Gastrocnemius medialis (tissue), 4 donors: Measurements from ENCODE around the gene ZSWIM1.

Experiments
- CTCF ChIP-seq, 5 experiments: fragments of 450-650 bp in 3 of 5; fragments of 200-600 bp in 2 of 5; sonication (generic) in 2 of 5; IDR thresholded peaks in 4 of 5; conservative IDR thresholded peaks in 1 of 5; 1 replicate in 4 of 5; 2 replicates in 1 of 5; pipeline ENCODE4 v1.5.1; 2016 to 2019; ENCODE audit warnings: antibody characterized with exemption in 5 of 5, mild to moderate bottlenecking in 3 of 5, moderate library complexity in 3 of 5
- POLR2A ChIP-seq, 2 donors: fragments of 450-650 bp; IDR thresholded peaks; one replicate each; pipeline ENCODE4 v1.6.1; 2017; ENCODE audit warnings: antibody characterized with exemption in 2 of 2, mild to moderate bottlenecking in 2 of 2, moderate library complexity in 2 of 2

DNA sequence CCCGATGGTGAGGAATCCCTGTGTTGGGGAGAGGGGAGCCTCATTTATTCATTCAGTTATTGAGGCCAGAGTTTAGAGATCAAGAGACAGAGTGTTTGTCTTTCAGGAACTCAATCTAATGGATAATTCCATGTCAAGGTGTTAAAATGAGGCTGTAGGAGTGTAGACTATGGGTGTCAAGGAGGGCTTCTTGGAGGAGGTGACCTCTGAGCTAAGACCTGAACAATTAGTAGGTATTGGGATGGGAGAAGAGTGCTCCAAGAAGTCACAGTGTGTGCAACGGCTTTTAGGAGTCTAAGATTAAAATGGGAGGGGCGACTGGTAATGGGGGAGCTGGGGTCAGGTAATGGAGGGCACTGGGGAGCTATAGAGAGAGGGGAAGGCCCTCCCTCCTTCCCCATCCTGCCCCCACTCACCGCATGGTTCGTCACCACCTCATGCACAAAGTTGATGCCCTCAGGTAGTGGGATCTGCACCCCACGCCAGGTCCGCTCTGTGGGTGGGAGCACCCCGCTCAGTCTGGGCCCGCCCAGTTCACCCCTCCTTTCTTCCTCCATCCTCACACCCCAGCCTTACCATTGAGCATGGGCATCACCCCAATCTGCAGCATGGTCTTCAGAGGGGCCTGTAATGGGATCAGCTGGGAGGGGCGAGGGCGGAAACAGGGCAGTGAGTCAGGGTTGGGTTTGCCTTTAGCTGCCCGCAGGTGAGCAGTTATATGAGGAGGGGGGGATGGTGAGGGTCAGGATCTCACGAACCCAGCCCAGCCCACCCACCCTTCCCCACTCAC lies 18.2 kb downstream of the ZSWIM1 start:
- TF ChIP-seq CTCF (IDR thresholded peaks at IDR 0.05 in 4 of 5, conservative IDR thresholded peaks at IDR 0.05 in 1 of 5) (no peak), POLR2A (IDR thresholded peaks at IDR 0.05) (no peak)
